Measurements from ENCODE around the gene PPP1R13B.

Gene PPP1R13B

DNA sequence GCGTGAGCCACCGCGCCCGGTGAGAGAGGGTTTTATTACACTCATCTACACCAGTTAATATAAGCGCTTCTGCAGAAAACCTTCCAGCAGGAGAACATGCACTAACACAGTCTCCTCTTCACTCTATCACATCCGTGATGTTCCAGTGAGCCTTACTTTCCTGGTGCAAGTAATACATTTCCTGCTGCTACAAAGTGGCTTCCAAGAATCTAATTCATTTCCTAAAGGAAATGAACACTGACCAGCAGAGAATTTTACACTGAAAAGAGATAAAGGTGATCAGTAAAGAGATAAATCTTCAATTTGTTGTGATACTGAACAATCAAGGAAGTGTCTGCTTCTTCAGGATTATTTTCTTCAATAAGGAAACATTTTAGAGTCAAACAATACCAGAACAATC lies 92.3 kb downstream of the PPP1R13B start:
- Histone ChIP-seq H3K27me3 (ENCODE audit: control insufficient read depth, insufficient read depth, low read length) (no peaks in the 10 kb centered on the region), H3K4me1 (ENCODE audit: control insufficient read depth, insufficient read depth, low read length) (no peaks in the 10 kb centered on the region), H3K9me3 (ENCODE audit: control insufficient read depth, insufficient read depth, low read length) (no peaks in the 10 kb centered on the region), H3K4me3 (ENCODE audit: low read length) (no peak overlapping the region), H3K36me3 (ENCODE audit: control insufficient read depth, insufficient read depth, low read length) (no peaks in the 10 kb centered on the region), H3K27ac (ENCODE audit: low read length) (no peak overlapping the region)
- no CpG with 5 or more reads among the region's 6 CpGs for WGBS (ENCODE audit: insufficient coverage, insufficient read length)
- DNase-seq (ENCODE audit: low read depth, low spot score) = no peak

GRCh38 chr14:103753774-103754173 lies 93.6 kb downstream of the PPP1R13B start:
- no peak for DNase-seq (ENCODE audit: low read depth, low spot score)
- no CpG with 5 or more reads among the region's 9 CpGs for WGBS (ENCODE audit: insufficient coverage, insufficient read length)
- H3K4me3 ChIP-seq (ENCODE audit: low read length) = no peak overlapping the region

DNA sequence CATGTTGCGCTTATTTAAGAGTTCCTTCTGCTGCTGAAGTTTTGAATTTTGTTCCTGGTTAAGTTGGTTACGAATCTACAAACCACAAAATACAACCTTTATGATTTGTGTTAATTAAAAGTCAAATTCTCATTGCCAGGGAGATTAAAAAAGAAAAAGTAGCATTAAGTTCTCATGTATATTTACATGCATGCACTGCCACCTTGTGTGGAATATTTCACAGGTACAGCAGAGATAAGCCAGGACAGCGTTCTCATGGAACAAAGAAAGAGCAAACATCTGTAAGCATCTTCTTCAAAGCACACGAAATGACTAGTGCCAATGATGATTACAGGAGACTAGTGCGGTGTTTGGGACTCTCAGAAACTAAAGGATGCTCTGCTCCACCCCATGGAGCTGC lies 97.5 kb downstream of the PPP1R13B start:
- no CpG with 5 or more reads among the region's 5 CpGs for WGBS (ENCODE audit: insufficient coverage, insufficient read length)
- no peaks in the 10 kb centered on the region for H3K36me3 ChIP-seq (ENCODE audit: control insufficient read depth, insufficient read depth, low read length)
- H3K27me3 ChIP-seq (ENCODE audit: control insufficient read depth, insufficient read depth, low read length) = no peaks in the 10 kb centered on the region
- no peak overlapping the region for H3K4me3 ChIP-seq (ENCODE audit: low read length)
- no peak overlapping the region for H3K27ac ChIP-seq (ENCODE audit: low read length)
- H3K4me1 ChIP-seq (ENCODE audit: control insufficient read depth, insufficient read depth, low read length) = no peaks in the 10 kb centered on the region
- no peaks in the 10 kb centered on the region for H3K9me3 ChIP-seq (ENCODE audit: control insufficient read depth, insufficient read depth, low read length)
- no peak for DNase-seq (ENCODE audit: low read depth, low spot score)

More at GRCh38 chr14:103753774-103754173, 93.6 kb downstream of the PPP1R13B start:
- Histone ChIP-seq H3K27me3 (ENCODE audit: control insufficient read depth, insufficient read depth, low read length) (no peaks in the 10 kb centered on the region), H3K36me3 (ENCODE audit: control insufficient read depth, insufficient read depth, low read length) (no peaks in the 10 kb centered on the region), H3K9me3 (ENCODE audit: control insufficient read depth, insufficient read depth, low read length) (no peaks in the 10 kb centered on the region), H3K4me1 (ENCODE audit: control insufficient read depth, insufficient read depth, low read length) (no peaks in the 10 kb centered on the region), H3K27ac (ENCODE audit: low read length) (no peak overlapping the region)

DNA sequence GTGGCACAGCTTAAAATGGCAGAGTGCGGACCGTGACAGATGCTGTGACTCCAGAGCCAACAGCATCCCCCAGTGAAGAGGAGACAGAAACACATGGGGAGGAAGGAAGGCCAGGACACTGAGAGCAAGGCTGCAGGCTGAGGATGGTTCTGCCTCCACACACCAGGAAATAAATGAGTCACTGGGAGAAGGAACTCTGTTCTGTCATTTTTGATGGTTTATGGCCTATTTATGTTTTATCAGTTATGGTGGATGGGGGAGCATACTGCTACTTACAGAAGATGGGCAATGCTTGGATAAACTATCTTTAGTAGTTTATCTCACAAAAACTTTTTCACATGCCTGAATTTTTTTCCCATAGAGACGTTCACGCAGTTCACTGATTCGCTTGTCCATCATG lies 97.9 kb downstream of the PPP1R13B start:
- Histone ChIP-seq H3K9me3 (ENCODE audit: control insufficient read depth, insufficient read depth, low read length) (no peaks in the 10 kb centered on the region), H3K27ac (ENCODE audit: low read length) (no peak overlapping the region), H3K27me3 (ENCODE audit: control insufficient read depth, insufficient read depth, low read length) (no peaks in the 10 kb centered on the region), H3K4me3 (ENCODE audit: low read length) (no peak overlapping the region), H3K36me3 (ENCODE audit: control insufficient read depth, insufficient read depth, low read length) (no peaks in the 10 kb centered on the region), H3K4me1 (ENCODE audit: control insufficient read depth, insufficient read depth, low read length) (no peaks in the 10 kb centered on the region)
- DNase-seq (ENCODE audit: low read depth, low spot score) = no peak
- WGBS (ENCODE audit: insufficient coverage, insufficient read length) = no CpG with 5 or more reads among the region's 5 CpGs

- H3K27me3 ChIP-seq (ENCODE audit: control insufficient read depth, insufficient read depth, low read length) = no peaks in the 10 kb centered on the region
- H3K4me3 ChIP-seq (ENCODE audit: low read length) = no peak overlapping the region
- no peak for DNase-seq (ENCODE audit: low read depth, low spot score)
- no peaks in the 10 kb centered on the region for H3K4me1 ChIP-seq (ENCODE audit: control insufficient read depth, insufficient read depth, low read length)
- WGBS (ENCODE audit: insufficient coverage, insufficient read length) = no CpG with 5 or more reads among the region's 5 CpGs
- no peak overlapping the region for H3K27ac ChIP-seq (ENCODE audit: low read length)
- H3K9me3 ChIP-seq (ENCODE audit: control insufficient read depth, insufficient read depth, low read length) = no peaks in the 10 kb centered on the region
- no peaks in the 10 kb centered on the region for H3K36me3 ChIP-seq (ENCODE audit: control insufficient read depth, insufficient read depth, low read length)
Observed at GRCh38 chr14:103748534-103748857, 98.9 kb downstream of the PPP1R13B start.

DNA sequence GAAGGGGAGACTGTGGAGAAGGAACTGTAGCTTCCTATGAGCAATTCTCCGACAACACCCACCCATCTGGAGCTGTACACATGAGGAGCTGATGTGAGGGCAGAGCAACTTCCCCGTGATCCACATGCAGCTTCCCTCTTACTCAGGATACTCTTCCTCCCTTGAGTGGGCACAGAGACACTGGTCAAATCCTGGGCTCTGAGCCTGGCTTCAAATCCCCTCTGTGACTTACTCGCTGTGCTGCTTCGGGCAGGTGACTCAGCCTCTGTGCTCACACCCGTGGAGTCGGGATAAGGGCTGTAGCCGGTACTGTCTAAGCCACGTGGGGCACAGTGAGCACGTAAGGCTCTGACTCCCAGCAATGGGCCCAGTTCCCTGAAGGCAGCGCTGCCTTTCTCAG lies 100.7 kb downstream of the PPP1R13B start:
- DNase-seq (ENCODE audit: low read depth, low spot score) = no peak
- no CpG with 5 or more reads among the region's 10 CpGs for WGBS (ENCODE audit: insufficient coverage, insufficient read length)

DNA sequence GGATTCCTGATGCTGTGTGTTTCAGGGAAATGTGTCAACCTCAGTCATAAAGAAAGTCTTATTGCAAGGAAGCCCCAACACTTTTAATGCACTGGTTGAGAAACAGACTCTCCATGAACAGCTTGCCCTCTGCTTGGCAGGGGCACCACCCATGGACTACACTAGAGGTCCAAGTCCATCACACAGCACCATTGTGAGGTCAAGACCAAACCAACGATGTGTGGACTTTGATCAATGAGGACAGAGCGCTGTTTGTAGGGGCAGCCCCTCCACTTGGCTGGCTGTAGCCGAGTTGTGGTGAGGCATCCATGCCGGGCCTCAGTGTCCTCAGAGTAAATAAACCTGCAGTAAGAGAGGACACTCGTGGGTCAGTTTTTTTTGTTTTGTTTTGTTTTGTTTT lies 102.0 kb downstream of the PPP1R13B start:
- DNase-seq (ENCODE audit: low read depth, low spot score) = no peak
- Histone ChIP-seq H3K36me3 (ENCODE audit: control insufficient read depth, insufficient read depth, low read length) (no peaks in the 10 kb centered on the region), H3K9me3 (ENCODE audit: control insufficient read depth, insufficient read depth, low read length) (no peaks in the 10 kb centered on the region), H3K4me1 (ENCODE audit: control insufficient read depth, insufficient read depth, low read length) (no peaks in the 10 kb centered on the region), H3K27me3 (ENCODE audit: control insufficient read depth, insufficient read depth, low read length) (no peaks in the 10 kb centered on the region), H3K4me3 (ENCODE audit: low read length) (no peak overlapping the region), H3K27ac (ENCODE audit: low read length) (no peak overlapping the region)
- WGBS (ENCODE audit: insufficient coverage, insufficient read length) = no CpG with 5 or more reads among the region's 5 CpGs

More for the DNA sequence above, 100.7 kb downstream of the PPP1R13B start:
- Histone ChIP-seq H3K9me3 (ENCODE audit: control insufficient read depth, insufficient read depth, low read length) (no peaks in the 10 kb centered on the region), H3K4me1 (ENCODE audit: control insufficient read depth, insufficient read depth, low read length) (no peaks in the 10 kb centered on the region), H3K36me3 (ENCODE audit: control insufficient read depth, insufficient read depth, low read length) (no peaks in the 10 kb centered on the region), H3K27ac (ENCODE audit: low read length) (no peak overlapping the region), H3K27me3 (ENCODE audit: control insufficient read depth, insufficient read depth, low read length) (no peaks in the 10 kb centered on the region), H3K4me3 (ENCODE audit: low read length) (no peak overlapping the region)

DNA sequence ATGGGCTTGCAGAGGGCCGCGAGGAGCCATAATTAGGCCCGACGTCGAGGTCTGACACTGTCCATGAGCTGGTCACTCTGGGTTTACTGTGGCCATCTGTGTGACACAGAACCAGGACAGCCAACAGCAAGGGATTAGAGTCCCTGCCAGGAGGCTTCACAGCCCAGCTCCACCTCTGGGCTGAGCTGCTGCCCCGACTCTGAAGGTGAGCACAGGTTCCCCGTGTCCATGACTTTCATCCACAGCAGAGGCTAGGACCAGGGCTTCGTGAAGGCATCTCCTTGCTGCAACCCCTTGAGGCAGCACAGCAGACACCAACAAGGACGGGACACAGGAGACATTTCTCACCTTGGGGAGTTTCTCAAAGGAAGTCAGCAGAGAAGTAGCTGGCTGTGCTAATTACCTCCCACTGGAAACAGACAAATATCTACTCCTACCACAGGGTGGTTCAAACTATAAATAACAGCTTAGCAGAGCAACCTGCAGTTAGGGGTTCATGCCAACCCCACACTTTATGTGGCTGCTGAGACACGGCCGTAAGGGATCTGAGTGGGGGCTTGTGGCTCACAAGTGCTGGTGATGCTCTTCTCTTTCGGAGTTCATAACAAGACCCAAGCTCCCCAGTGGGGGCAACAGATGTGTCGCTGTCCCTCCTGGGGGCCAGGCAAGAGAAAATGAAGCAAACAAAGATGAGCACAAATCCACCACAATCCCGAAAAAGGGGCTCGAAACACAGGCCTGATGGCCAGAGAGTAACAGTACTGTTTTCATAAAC lies 102.6 kb downstream of the PPP1R13B start:
- Histone ChIP-seq H3K36me3 (ENCODE audit: control insufficient read depth, insufficient read depth, low read length) (no peaks in the 10 kb centered on the region), H3K4me1 (ENCODE audit: control insufficient read depth, insufficient read depth, low read length) (no peaks in the 10 kb centered on the region), H3K27me3 (ENCODE audit: control insufficient read depth, insufficient read depth, low read length) (no peaks in the 10 kb centered on the region), H3K4me3 (ENCODE audit: low read length) (no peak overlapping the region), H3K27ac (ENCODE audit: low read length) (no peak overlapping the region), H3K9me3 (ENCODE audit: control insufficient read depth, insufficient read depth, low read length) (no peaks in the 10 kb centered on the region)
- DNase-seq (ENCODE audit: low read depth, low spot score) = no peak
- WGBS (ENCODE audit: insufficient coverage, insufficient read length) = no CpG with 5 or more reads among the region's 15 CpGs

DNA sequence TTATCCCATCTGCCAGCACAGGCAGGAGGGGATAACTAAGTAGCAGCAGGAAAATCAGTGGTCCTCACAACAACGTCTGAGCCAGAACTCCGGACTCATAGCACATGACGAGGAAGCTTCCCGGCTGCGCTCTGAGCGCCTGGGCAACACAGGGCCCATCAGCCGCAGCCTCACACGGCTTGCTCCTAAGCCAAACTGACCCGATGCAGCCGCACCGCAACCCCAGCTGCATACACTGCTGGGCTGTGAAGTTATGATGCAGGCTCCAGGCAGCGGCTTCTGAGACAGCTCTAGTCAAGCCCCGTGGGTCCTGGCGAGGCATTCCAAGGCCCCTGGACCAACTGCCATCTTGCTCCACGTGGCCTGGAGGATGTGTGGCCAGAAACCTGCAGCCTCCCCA lies 103.7 kb downstream of the PPP1R13B start:
- no CpG with 5 or more reads among the region's 15 CpGs for WGBS (ENCODE audit: insufficient coverage, insufficient read length)
- DNase-seq (ENCODE audit: low read depth, low spot score) = no peak
- Histone ChIP-seq H3K27ac (ENCODE audit: low read length) (no peak overlapping the region), H3K4me1 (ENCODE audit: control insufficient read depth, insufficient read depth, low read length) (no peaks in the 10 kb centered on the region), H3K36me3 (ENCODE audit: control insufficient read depth, insufficient read depth, low read length) (no peaks in the 10 kb centered on the region; the same call in 1 of the 2 replicates), H3K9me3 (ENCODE audit: control insufficient read depth, insufficient read depth, low read length) (no peaks in the 10 kb centered on the region), H3K27me3 (ENCODE audit: control insufficient read depth, insufficient read depth, low read length) (no peaks in the 10 kb centered on the region), H3K4me3 (ENCODE audit: low read length) (no peak overlapping the region)

DNA sequence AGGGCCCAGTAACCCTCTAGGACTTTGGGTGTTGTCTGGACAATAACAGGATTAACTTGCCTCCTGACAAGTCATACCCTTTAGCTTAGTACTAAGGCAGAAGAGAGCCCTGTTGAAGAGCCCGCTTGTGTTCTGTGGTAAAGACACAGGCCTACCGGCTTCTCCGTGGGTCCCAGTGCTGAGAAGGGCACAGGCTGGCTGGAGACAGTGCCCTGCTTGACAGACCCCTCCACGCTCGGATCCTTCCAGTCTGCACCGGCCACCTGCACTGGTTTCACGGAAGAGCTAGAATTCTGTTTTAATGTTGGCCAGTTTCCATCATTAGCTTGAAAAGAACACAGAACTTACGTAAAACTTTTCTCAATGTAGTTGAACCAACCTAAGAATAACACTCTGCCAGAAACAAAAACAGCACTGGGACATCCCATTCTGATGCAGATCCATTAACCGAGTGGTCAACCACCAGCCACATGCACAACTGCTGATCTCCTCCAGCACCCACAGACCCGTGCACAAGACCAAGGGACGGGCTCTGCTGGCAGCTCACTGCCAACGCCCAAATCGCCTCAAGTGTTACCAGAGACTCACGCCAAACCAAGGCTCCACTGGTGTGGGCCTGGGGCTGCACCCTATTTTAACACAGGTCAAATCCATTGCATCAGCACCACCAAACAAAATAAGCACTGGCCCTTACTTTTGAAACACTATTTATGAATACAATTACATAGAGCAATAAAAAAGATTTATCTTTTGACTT lies 104.7 kb downstream of the PPP1R13B start:
- no peaks in the 10 kb centered on the region for H3K4me1 ChIP-seq (ENCODE audit: control insufficient read depth, insufficient read depth, low read length)
- H3K36me3 ChIP-seq (ENCODE audit: control insufficient read depth, insufficient read depth, low read length) = no peaks in the 10 kb centered on the region; the same call in 1 of the 2 replicates
- H3K27ac ChIP-seq (ENCODE audit: low read length) = no peak overlapping the region
- no peak for DNase-seq (ENCODE audit: low read depth, low spot score)
- WGBS (ENCODE audit: insufficient coverage, insufficient read length) = no CpG with 5 or more reads among the region's 14 CpGs
- H3K27me3 ChIP-seq (ENCODE audit: control insufficient read depth, insufficient read depth, low read length) = no peaks in the 10 kb centered on the region
- H3K4me3 ChIP-seq (ENCODE audit: low read length) = no peak overlapping the region
- no peaks in the 10 kb centered on the region for H3K9me3 ChIP-seq (ENCODE audit: control insufficient read depth, insufficient read depth, low read length)

All from iPS DF 6.9 (cell line).